Transverse colon (tissue), 4 donors: ENCODE data around the gene RASSF4. TPM values are rescaled to one million over a fixed set of nuclear protein-coding genes. Genes with fewer than 3 reads are reported as not detected.

Experiments
- DNase-seq: peaks from one replicate; pipeline ENCODE4 v3.0.0-alpha.2; 2019
- H3K27ac ChIP-seq, 4 donors: fragments of 200-600 bp; sonication (generic); 2 replicates each; pipeline ENCODE4 v1.5.1; 2016 to 2018; ENCODE audit warnings: inconsistent platforms in 4 of 4
- H3K27me3 ChIP-seq: fragments of 200-600 bp; sonication (generic); 2 replicates; pipeline ENCODE4 v1.5.1; 2017; ENCODE audit warnings: inconsistent platforms
- H3K36me3 ChIP-seq, 4 donors: fragments of 200-600 bp; sonication (generic); 2 replicates each; pipeline ENCODE4 v1.5.1; 2017 to 2019; ENCODE audit warnings: inconsistent platforms in 4 of 4
- H3K4me1 ChIP-seq, 4 donors: fragments of 200-600 bp; sonication (generic); 2 replicates each; pipeline ENCODE4 v1.5.1; 2017 to 2020; ENCODE audit warnings: inconsistent platforms in 4 of 4
- H3K4me3 ChIP-seq, 4 donors: fragments of 200-600 bp; sonication (generic); 1 replicate in 1 of 4; 2 replicates in 3 of 4; pipeline versions ENCODE4 v1.5.1 to v1.6.1; 2017 to 2019; ENCODE audit warnings: inconsistent platforms in 4 of 4
- H3K9me3 ChIP-seq, 2 donors: fragments of 200-600 bp; sonication (generic); 2 replicates each; pipeline ENCODE4 v1.5.1; 2017 to 2019; ENCODE audit warnings: inconsistent platforms in 2 of 2
- EP300 ChIP-seq: sonication (generic); formaldehyde crosslinking; IDR thresholded peaks from one replicate; pipeline ENCODE4 v1.6.1; 2017; ENCODE audit warnings: antibody characterized with exemption, low read depth
- POLR2A ChIP-seq: fragments of 450-650 bp; IDR thresholded peaks from one replicate; pipeline ENCODE4 v1.6.1; 2016; ENCODE audit warnings: antibody characterized with exemption, mild to moderate bottlenecking, moderate library complexity
- POLR2AphosphoS5 ChIP-seq, 3 donors: sonication (generic); formaldehyde crosslinking; IDR thresholded peaks; one replicate each; pipeline ENCODE4 v1.6.1; 2016; ENCODE audit warnings: antibody characterized with exemption in 3 of 3
- WGBS, 2 donors: methylation state at CpG; one replicate each; pipeline ENCODE4 v1.1.5; 2018; ENCODE audit warnings: low coverage in 1 of 2; 5-methylcytosine and 5-hydroxymethylcytosine counted together
- in situ Hi-C, 4 donors: fragments of 200-750 bp; cut with MboI; loops; one replicate each; pipeline versions ENCODE4 v1.15.0 to v1.15.1; 2017; ENCODE audit warnings: low sequenced_read_pairs in 3 of 4, low pct_ligation_motif_present in 1 of 4, low pct_unique_long_range_greater_than_20kb in 1 of 4
- intact Hi-C: fragments of 100-400 bp; cut with DNase I; formaldehyde crosslinking; loops from one replicate; pipeline ENCODE4 v1.15.1; 2023; ENCODE audit warnings: low total_unique reads
- total RNA-seq, 4 donors: library from RNA; depleted of rRNA; stranded (reverse); fragments of >200 nt; gene quantifications; one replicate each; pipeline ENCODE4 v1.1.0, GENCODE V29; 2016
- TF ChIP-seq, protein P1 (sequence below), 5 experiments: fragments of 200-600 bp in 3 of 5; fragments of 450-650 bp in 2 of 5; sonication (generic) in 3 of 5; IDR thresholded peaks; 1 replicate in 2 of 5; 2 replicates in 3 of 5; pipeline ENCODE4 v1.5.1; 2016 to 2017; ENCODE audit warnings: antibody characterized with exemption in 5 of 5, inconsistent platforms in 3 of 5, mild to moderate bottlenecking in 2 of 5, moderate library complexity in 1 of 5

Gene RASSF4
- total RNA-seq, 4 donors from 2014 or later, result 26.8 to 37.8 (median 27.5) TPM

DNA sequence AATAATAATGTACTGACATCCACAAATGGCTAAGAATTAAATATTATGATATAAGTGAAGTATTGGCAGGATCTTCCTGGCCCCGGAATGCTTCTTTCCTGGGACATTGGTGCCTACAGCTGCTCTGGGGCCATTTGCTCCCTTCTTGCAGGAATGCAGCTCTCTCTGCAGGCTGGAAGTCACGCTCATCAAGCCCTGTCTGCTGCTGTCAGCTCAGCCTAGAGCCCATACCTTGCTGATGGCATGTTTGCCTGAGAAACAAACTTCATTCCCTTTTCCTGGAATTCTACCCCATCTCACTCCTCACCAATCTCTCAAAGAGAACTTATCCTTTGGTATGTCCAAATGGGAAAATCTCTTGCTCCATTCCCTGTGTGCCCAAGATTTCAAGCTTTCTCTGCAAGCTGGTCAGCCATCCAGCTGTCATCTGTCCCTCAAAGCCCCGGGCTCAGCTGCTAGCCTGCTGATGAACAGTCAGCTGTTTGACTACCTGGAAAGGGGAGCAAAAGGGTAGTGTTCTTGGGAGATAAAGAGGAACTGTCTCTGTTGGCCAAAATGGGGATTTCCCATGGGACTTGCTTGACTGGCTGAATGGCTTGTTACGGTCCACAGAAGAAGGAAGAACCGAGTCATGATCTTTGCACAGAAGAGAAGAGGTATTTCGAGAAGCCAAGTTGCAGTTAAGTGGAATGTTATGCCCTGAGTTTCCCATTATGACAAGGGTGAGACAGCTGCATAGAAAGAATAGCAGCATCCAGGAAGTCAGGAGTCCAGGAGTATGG, 12.0 kb upstream of the RASSF4 start:
- TF ChIP-seq POLR2A, result no peak
- TF ChIP-seq POLR2AphosphoS5 (IDR thresholded peaks at IDR 0.05), result no peak
- TF ChIP-seq, protein P1, sequence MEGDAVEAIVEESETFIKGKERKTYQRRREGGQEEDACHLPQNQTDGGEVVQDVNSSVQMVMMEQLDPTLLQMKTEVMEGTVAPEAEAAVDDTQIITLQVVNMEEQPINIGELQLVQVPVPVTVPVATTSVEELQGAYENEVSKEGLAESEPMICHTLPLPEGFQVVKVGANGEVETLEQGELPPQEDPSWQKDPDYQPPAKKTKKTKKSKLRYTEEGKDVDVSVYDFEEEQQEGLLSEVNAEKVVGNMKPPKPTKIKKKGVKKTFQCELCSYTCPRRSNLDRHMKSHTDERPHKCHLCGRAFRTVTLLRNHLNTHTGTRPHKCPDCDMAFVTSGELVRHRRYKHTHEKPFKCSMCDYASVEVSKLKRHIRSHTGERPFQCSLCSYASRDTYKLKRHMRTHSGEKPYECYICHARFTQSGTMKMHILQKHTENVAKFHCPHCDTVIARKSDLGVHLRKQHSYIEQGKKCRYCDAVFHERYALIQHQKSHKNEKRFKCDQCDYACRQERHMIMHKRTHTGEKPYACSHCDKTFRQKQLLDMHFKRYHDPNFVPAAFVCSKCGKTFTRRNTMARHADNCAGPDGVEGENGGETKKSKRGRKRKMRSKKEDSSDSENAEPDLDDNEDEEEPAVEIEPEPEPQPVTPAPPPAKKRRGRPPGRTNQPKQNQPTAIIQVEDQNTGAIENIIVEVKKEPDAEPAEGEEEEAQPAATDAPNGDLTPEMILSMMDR (IDR thresholded peaks at IDR 0.05), result no peak
- TF ChIP-seq EP300, result no peak
- intact Hi-C loops (no loop called here), in situ Hi-C loops (no loop called here)
- Histone ChIP-seq H3K9me3 (peaks cover 8 to 11% of the 10 kb centered on the region in 2 donors), H3K4me3 (no peak overlapping the region), H3K27ac (no peak overlapping the region), H3K36me3 (no peaks in the 10 kb centered on the region), H3K27me3 (no peaks in the 10 kb centered on the region), H3K4me1 (peaks cover 0 to 4% (median 0%) of the 10 kb centered on the region in 4 donors)
- WGBS, 2 donors, result 79 to 80% methylated on average over 6 of the region's 6 CpGs
- DNase-seq, result no peak

DNA sequence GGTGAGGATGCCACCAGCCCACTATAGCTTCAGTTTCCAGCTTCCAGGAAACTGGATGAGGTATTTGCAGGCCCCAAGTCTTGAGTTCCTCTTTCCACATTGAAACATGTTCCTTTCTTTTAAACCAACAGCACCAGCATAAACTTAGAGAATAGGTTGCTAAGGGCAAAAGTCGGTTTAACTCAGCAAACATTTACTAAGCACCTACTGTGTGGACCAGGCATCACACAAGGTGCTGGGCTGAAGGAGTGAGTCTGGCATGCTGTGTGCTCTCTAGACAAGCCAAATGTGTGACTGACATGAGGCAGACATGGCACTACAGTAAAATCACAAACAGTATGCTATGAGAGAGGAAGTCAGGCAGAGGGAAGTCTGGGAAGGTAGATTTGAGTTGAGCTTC, 11.0 kb upstream of the RASSF4 start:
- intact Hi-C loops (no loop called here), in situ Hi-C loops (no loop called here)
- no peak overlapping the region for H3K4me3 ChIP-seq
- no peak overlapping the region for H3K27ac ChIP-seq
- peaks cover 0 to 4% (median 0%) of the 10 kb centered on the region in 4 donors for H3K4me1 ChIP-seq
- DNase-seq, result no peak
- no peaks in the 10 kb centered on the region for H3K27me3 ChIP-seq
- H3K9me3 ChIP-seq, result peaks cover 8 to 11% of the 10 kb centered on the region in 2 donors
- no peaks in the 10 kb centered on the region for H3K36me3 ChIP-seq
- no peak for TF ChIP-seq POLR2A
- no peak for TF ChIP-seq POLR2AphosphoS5 (IDR thresholded peaks at IDR 0.05)
- TF ChIP-seq, protein P1 (IDR thresholded peaks at IDR 0.05), result no peak
- WGBS, 2 donors, result 76% methylated on average over 1 of the region's 1 CpG; no CpG with 5 or more reads in 1 of the 2 donors

DNA sequence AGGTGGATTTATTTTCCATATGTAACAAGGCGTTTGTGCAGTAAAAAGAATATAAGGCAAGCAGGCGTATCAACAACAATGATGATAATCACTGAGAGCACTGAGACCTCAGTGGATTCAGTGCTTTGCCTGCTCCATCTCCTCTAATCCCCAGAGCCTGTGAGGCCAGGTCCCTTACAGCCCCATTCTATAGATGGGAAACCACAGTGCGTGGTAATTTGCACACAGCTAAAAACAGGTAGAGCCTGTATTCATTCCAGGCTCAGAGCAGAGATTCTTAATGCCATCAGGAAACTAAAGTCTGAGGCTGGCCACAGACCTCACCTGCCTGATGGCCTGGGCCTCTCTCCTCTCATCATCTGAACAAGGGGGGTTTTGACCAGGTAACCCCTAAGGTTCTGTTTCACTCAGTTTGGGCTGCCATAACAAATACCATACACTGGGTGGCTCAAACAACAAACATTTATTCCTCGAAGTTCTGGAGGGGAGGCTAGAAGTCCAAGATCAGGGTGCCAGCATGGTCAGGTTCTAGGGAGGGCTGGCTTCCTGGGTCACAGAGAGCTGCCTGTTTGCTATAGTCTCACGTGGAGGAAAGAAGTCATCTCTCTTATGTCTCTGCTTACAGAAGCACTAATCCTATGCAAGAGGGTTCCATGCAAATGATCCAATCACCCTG, 10.3 kb upstream of the RASSF4 start:
- no peak overlapping the region for H3K27ac ChIP-seq
- no peaks in the 10 kb centered on the region for H3K36me3 ChIP-seq
- intact Hi-C loops (no loop called here), in situ Hi-C loops (no loop called here)
- H3K27me3 ChIP-seq, result no peaks in the 10 kb centered on the region
- H3K9me3 ChIP-seq, result peaks cover 5 to 6% of the 10 kb centered on the region in 2 donors
- H3K4me1 ChIP-seq, result peaks cover 0 to 4% (median 0%) of the 10 kb centered on the region in 4 donors
- 72% methylated on average over 5 of the region's 5 CpGs; no CpG with 5 or more reads in 1 of the 2 donors for WGBS, 2 donors
- no peak overlapping the region for H3K4me3 ChIP-seq
- TF ChIP-seq, protein P1 (IDR thresholded peaks at IDR 0.05), result no peak
- no peak for TF ChIP-seq POLR2A
- TF ChIP-seq POLR2AphosphoS5 (IDR thresholded peaks at IDR 0.05), result no peak
- TF ChIP-seq EP300, result no peak
- DNase-seq, result no peak

DNA sequence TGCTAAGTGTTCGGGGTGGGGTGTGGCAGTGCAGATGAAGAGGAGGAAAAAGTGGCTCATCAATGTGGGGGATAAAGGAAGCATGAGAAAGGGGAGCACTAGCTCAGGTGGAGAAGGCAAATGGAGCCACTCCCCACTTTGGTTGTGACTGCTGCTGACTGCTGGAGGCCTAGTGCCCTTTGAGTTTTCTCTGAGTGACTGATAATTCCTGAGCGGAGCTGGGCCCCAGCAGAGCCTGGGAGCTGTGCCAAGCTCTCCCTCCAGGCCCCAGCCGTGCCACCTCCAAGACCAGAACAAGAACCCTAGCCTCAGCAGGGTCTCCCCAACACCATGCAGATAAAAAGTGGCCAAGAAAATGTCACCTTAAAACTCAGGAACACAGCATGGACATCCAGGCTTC, 9.7 kb upstream of the RASSF4 start:
- H3K9me3 ChIP-seq, result peaks cover 0 to 2% of the 10 kb centered on the region in 2 donors
- H3K27ac ChIP-seq, result no peak overlapping the region
- H3K4me1 ChIP-seq, result peaks cover 0 to 4% (median 0%) of the 10 kb centered on the region in 4 donors
- DNase-seq, result no peak
- TF ChIP-seq POLR2AphosphoS5 (IDR thresholded peaks at IDR 0.05) (no peak), POLR2A (no peak), EP300 (no peak)
- TF ChIP-seq, protein P1 (IDR thresholded peaks at IDR 0.05), result no peak
- no peaks in the 10 kb centered on the region for H3K27me3 ChIP-seq
- H3K36me3 ChIP-seq, result no peaks in the 10 kb centered on the region
- intact Hi-C loops (no loop called here), in situ Hi-C loops (no loop called here)
- no peak overlapping the region for H3K4me3 ChIP-seq
- WGBS, 2 donors, result 48 to 50% methylated on average over 1 to 3 of the region's 3 CpGs
